Chondrocyte (in vitro differentiated cells): ENCODE data around the gene BIK. TPM values are rescaled to one million over a fixed set of nuclear protein-coding genes. Genes with fewer than 3 reads are reported as not detected.

Experiments used
- DNase-seq: peaks from one replicate; pipeline ENCODE4 v3.0.0; 2021; ENCODE audit warnings: mixed read lengths, low spot score
- H3K27ac Mint-ChIP-seq: one replicate; pipeline ENCODE4 v1.8.0; 2021; ENCODE audit warnings: mild to moderate bottlenecking, moderate library complexity, mixed read lengths; ENCODE audit not compliant: unreplicated experiment
- H3K27me3 Mint-ChIP-seq: 2 replicates; pipeline ENCODE4 v1.8.0; 2021; ENCODE audit warnings: low read depth, mixed read lengths
- H3K36me3 Mint-ChIP-seq: 2 replicates; pipeline ENCODE4 v1.8.0; 2021; ENCODE audit warnings: low read depth, mixed read lengths
- H3K4me1 Mint-ChIP-seq: 2 replicates; pipeline ENCODE4 v1.8.0; 2021; ENCODE audit warnings: low read depth, mild to moderate bottlenecking, mixed read lengths
- H3K4me3 Mint-ChIP-seq: one replicate; pipeline ENCODE4 v1.8.0; 2021; ENCODE audit warnings: mild to moderate bottlenecking, moderate library complexity, mixed read lengths; ENCODE audit not compliant: unreplicated experiment
- H3K9me3 Mint-ChIP-seq: 2 replicates; pipeline ENCODE4 v1.8.0; 2021; ENCODE audit warnings: low read depth, mixed read lengths
- CTCF ChIP-seq: fragments of 200-600 bp; sonication (generic); IDR thresholded peaks from 2 replicates; pipeline ENCODE4 v1.5.0; 2021; ENCODE audit warnings: antibody characterized with exemption, mild to moderate bottlenecking, moderate library complexity
- total RNA-seq: library from RNA; stranded (reverse); gene quantifications from 3 replicates; pipeline ENCODE4 v1.2.1, GENCODE V29; 2021

Gene BIK
- total RNA-seq, 1 donor from 2014 or later: not detected

DNA sequence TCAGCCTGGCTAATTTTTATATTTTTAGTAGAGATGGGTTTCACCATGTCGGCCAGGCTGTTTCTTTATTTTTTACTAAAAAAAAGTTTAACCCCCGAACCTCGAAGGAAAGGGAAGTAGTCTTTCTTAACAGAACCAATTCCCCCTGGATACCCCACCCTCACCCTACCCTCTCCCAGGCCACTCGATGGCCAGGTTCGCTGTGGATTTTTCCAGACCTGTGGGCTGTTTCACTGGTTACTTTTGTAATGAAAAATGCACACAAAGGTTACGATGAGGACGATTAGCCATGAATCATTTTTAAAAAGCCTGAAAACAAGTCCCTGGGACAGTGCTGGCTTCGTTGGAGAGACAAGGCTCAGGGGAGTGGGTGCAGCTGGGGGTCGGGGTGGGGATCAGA lies 43.3 kb downstream of the BIK start:
- no peak for DNase-seq
- H3K4me3 Mint-ChIP-seq: peak overlapping the region; percentile 25
- peak overlapping the region; percentile 45 for H3K27ac Mint-ChIP-seq
- H3K4me1 Mint-ChIP-seq: peaks cover 44% of the 10 kb centered on the region
- peaks cover 2% of the 10 kb centered on the region for H3K36me3 Mint-ChIP-seq
- no peak for TF ChIP-seq CTCF
- H3K9me3 Mint-ChIP-seq: no peaks in the 10 kb centered on the region
- no peaks in the 10 kb centered on the region for H3K27me3 Mint-ChIP-seq

GRCh38 chr22:43154887-43155536 lies 44.5 kb downstream of the BIK start:
- TF ChIP-seq CTCF: no peak
- no peaks in the 10 kb centered on the region for H3K9me3 Mint-ChIP-seq
- peaks cover 2% of the 10 kb centered on the region for H3K36me3 Mint-ChIP-seq
- no peak overlapping the region for H3K27ac Mint-ChIP-seq
- no peak overlapping the region for H3K4me3 Mint-ChIP-seq
- peaks cover 44% of the 10 kb centered on the region for H3K4me1 Mint-ChIP-seq
- H3K27me3 Mint-ChIP-seq: no peaks in the 10 kb centered on the region
- no peak for DNase-seq

DNA sequence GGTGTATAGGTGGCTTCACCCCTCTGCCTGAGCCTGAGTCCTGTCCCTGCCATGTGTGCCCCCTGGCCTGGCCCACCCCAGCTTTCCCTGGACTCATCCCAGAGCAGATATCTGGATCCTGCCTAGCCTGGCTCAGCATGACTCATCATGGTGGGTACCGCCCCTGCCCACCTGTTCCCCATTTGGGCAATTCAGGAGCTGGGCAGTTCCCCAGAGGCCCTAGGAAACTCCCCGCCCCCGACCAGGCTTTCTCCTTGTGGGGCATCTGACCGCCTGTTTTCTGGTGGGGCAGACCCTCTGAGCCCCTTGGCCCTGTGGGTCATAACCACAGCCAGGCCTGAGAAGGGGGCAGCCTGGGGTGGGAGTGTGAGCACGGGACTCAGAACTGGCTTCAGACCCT lies 45.2 kb downstream of the BIK start:
- Mint-ChIP-seq H3K4me3 (no peak overlapping the region), H3K27me3 (no peaks in the 10 kb centered on the region), H3K36me3 (peaks cover 6% of the 10 kb centered on the region), H3K9me3 (no peaks in the 10 kb centered on the region), H3K4me1 (peaks cover 42% of the 10 kb centered on the region), H3K27ac (no peak overlapping the region)
- no peak for TF ChIP-seq CTCF
- DNase-seq: no peak

- H3K27ac Mint-ChIP-seq: no peak overlapping the region
These were observed 45.9 kb downstream of the BIK start for GRCh38 chr22:43156413-43156812.

GRCh38 chr22:43157874-43158546 lies 47.5 kb downstream of the BIK start:
- Mint-ChIP-seq H3K4me1 (peaks cover 31% of the 10 kb centered on the region), H3K9me3 (no peaks in the 10 kb centered on the region)

More at GRCh38 chr22:43156413-43156812, 45.9 kb downstream of the BIK start:
- Mint-ChIP-seq H3K36me3 (peaks cover 6% of the 10 kb centered on the region), H3K4me1 (peaks cover 38% of the 10 kb centered on the region), H3K9me3 (no peaks in the 10 kb centered on the region), H3K4me3 (no peak overlapping the region), H3K27me3 (no peaks in the 10 kb centered on the region)
- no peak for TF ChIP-seq CTCF
- no peak for DNase-seq

More at GRCh38 chr22:43157874-43158546, 47.5 kb downstream of the BIK start:
- H3K36me3 Mint-ChIP-seq: peaks cover 7% of the 10 kb centered on the region
- no peak for DNase-seq
- H3K27ac Mint-ChIP-seq: peak overlapping the region; percentile 63
- no peaks in the 10 kb centered on the region for H3K27me3 Mint-ChIP-seq
- no peak for TF ChIP-seq CTCF
- H3K4me3 Mint-ChIP-seq: no peak overlapping the region
